C1 segment of cervical spinal cord (tissue), 14 donors: Measurements from ENCODE around the gene CORO7.
"Not testable (repeated sequence)": the region's sequence is repeated elsewhere in the genome, so short reads cannot be mapped to it uniquely, and the experiment has no call there.

Source experiments
- DNase-seq, 14 donors: peaks; one replicate each; lab custom pipeline; 2025; lab: John Stamatoyannopoulos, UW

The CORO7 gene

GRCh38 chr16:4354512-4355409 is 61.6 kb downstream of the CORO7 start:
- DNase-seq, result no peak

DNA sequence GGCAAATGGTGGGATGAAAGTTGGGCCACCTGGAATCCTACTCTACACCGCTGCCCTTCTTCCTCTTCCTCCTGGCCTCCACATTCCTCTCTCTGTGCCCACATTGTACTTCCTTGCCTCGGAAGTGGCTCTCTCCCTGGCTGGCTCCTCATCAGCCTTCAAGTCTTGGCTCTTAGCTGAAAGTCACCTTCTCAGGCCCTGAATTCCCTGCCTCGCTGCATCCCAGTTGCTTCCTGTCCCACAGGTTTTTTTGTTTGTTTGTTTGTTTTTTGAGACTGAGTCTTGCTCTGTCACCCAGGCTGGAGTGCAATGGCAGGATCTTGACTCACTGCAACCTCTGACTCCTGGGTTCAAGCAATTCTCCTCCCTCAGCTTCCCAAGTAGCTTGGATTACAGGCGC is 62.7 kb downstream of the CORO7 start:
- no peak for DNase-seq

GRCh38 chr16:4352843-4353242 is 63.6 kb downstream of the CORO7 start:
- DNase-seq, result no peak

DNA sequence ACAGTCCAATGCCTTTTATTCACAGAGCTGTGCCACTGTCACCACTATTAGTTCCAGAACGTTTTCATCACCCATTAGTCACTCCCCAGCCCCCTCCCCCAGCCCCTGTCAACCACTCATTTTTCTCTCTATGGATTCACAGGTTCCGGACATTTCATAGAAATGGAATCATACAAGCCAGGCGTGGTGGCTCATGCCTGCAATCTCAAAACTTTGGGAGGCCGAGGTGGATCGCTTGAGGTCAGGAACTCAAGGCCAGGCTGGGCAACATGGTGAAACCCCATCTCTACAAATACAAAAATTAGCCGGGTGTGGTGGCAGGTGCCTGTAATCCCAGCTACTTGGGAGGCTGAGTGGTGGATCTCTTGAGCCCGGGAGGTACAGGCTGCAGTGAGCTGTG is 64.5 kb downstream of the CORO7 start:
- no peak for DNase-seq

DNA sequence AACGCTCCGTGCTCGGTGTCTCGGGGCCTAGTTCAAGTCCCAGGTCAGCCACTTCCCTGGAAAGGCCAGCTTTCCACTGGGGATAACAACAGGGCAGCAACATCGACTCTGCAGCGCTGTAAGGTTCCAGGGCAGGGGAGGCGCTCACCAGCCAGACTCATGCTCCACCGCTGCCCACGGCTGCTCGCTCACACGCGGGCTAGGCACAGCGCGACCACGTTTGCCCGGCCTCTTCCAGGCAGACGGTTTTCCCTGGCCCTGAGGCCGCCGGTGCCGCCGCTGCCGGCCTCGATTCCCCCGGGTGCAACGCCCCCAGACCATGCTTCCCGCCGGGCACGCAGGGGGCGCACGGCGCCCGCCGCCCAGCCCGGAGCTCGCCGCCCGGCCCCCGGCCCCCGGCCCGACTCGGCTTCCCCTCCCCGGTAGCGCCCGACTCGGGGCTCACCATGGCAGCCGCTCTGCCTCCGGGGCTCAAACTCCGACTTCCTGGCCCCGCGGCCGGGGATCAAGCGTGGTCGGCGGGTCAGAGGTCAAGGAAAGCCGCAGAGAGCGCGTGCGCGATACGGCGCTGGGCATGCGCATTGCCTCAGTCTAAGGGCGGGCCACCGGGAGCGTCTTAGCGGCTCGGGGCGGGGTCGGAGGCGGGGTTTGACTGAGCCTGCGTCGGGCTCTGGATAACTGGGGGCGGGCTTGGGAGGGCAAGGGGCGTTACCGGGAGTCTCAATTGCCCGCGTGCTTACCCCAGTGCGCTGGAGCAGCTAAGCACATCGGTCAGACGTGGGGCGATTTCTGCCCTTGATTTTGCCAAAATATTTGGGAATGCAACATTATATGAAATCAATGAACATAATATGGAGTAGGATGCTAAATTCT is 65.4 kb downstream of the CORO7 start, which contains the start of gene PAM16:
Gene PAM16, minus strand, starts transcription at position 535 of the 873 bp plus-strand sequence. Its CDS starts 87 bp downstream, at position 448.
- peak; percentile 58 to 97 (median 91) for DNase-seq

GRCh38 chr16:4350365-4350786 is 66.0 kb downstream of the CORO7 start:
- no peak for DNase-seq

- DNase-seq, result no peak
Measured at GRCh38 chr16:4349332-4349731, 67.1 kb downstream of the CORO7 start.

GRCh38 chr16:4347765-4348509 is 68.5 kb downstream of the CORO7 start:
- DNase-seq, result no peak

- no peak for DNase-seq
Measured at GRCh38 chr16:4347010-4347409, 69.4 kb downstream of the CORO7 start.

DNA sequence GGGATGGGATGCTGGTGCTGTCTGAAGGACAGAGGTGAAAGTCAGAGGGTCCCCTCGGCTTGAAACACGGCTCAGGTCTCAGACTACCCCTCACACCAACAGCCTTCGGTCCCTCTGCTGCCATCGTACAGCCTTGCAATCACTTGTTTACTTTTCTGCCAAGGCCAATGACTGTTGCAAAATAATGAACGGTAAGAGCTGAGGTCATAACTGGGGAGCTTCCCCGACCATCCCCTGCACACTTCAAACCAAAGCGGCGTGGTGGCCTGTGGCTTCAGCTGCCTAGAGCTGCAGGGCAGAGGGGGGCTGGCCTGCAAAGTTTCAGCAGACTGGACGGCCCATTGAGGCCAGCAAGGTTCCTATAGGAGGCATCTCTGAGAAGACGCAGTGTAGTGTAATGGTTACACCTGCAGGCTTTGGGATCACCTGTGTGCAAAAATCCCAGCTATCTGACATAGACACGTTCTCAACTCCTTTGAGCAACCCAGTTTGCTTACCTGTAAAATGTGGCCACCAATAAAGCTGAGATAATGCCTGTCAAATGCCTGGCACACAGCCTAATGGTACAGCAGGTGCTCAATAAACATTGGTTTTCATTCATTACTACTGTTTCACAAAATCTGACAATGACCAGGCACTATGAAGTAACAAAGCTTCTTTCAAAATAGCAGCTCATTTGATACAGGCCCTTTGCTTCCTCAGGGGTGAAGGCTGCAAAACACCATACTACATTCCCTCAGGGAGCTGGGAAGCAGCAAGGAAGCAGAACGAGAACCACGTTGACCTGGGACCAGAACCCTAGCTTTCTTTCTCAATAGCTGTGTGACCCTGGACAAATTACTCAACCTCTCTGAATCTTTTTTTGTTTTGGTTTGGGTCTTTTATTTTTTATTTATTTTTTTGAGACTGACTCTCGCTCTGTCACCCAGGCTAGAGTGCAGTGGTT is 70.3 kb downstream of the CORO7 start:
- no peak for DNase-seq

GRCh38 chr16:4344983-4345835 is 71.2 kb downstream of the CORO7 start:
- peak in 8 of 14 donors; percentile 14 to 46 (median 38) for DNase-seq

DNA sequence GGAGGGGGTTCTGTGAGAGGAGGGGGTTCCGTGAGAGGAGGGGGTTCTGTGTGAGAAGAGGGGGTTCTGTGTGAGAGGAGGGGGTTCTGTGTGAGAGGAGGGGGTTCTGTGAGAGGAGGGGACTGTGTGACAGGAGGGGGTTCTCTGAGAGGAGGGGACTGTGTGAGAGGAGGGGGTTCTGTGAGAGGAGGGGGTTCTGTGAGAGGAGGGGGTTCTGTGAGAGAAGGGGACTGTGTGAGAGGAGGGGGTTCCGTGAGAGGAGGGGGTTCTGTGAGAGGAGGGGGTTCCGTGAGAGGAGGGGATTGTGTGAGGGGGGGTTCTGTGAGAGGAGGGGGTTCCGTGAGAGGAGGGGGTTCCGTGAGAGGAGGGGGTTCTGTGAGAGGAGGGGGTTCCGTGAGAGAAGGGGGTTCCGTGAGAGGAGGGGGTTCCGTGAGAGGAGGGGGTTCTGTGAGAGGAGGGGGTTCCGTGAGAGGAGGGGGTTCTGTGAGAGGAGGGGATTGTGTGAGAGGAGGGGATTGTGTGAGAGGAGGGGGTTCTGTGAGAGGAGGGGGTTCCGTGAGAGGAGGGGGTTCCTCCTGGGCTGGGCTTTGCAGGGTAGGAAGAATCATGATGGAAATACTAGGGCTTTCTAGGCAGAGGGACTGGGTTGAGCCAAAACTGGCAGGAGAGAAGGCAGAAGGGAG is 72.0 kb downstream of the CORO7 start:
- not testable (repeated sequence) for DNase-seq

GRCh38 chr16:4342866-4343744 is 73.3 kb downstream of the CORO7 start:
- no peak for DNase-seq

DNA sequence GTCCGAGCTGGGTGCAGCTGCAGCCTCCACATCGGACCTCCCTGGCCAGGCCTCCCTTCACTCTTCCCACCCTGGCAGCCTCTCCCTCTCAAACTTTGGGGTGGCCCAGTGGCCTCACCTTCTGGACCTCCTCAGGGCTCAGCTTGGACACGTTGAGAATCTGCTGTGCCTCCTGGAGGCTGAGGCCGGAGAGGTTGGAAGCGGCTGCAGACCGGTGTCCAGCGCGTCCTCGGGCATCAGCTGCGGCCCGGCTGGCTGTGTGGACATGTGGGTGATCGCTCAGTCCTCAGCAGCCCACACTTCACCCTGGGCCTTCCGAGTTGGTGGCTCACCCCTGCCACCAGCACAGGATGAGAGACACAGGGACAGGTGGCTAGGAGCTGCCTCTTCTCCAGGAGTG is 75.1 kb downstream of the CORO7 start:
- no peak for DNase-seq

DNA sequence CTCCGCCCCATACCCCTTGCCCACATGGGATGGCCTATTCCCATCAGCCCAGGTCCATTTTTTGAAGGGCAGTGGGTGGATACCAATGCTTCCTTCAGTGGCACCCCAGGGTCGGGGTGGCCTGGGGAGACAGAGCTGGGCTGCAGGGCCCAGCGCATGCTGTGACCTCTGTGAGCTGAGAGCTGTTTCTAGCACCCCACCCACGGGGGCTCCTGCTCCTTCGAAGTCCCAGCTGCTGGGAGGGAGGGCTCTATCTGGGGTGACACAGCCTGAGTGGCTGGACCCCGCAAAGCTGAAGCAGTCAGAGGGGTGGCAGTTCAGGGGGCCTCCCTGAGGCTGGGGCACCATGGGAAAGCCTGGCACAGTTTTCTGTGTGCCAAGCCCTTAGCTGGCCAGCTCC is 76.0 kb downstream of the CORO7 start:
- no peak for DNase-seq

- no peak for DNase-seq
Measured at GRCh38 chr16:4339909-4340308, 76.5 kb downstream of the CORO7 start.

DNA sequence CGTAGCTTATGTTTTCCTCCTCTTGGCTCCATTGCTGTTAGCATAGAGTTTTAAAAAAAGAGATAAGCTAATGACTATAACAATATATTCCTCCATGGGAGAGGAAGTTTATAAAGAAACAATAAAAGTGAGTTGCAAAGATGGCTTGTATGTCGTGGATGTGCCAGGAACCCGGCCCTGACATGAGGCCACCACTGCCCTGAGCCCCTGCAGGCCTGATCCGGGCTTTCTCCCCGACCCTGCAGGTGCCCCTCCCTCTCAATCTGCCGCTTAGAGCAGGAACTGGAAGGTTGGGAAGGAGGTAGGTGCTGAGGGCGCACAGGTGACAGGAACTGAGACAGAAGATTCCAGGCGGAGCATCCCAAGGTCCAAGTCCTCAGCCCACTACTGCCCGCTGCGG is 76.9 kb downstream of the CORO7 start:
- no peak for DNase-seq

GRCh38 chr16:4338712-4339299 is 77.6 kb downstream of the CORO7 start:
- DNase-seq, result no peak
